HUES6 (cell line): ENCODE results near the gene HOXA9.
A peak's percentile ranks its signal among the peaks of the same experiment; 100 is the strongest.

Experiments used
- H3K27ac ChIP-seq: 2 replicates; pipeline ENCODE4 v1.7.0; 2013; ENCODE audit warnings: low read depth, mild to moderate bottlenecking, low read length, inconsistent platforms
- H3K27me3 ChIP-seq: 2 replicates; pipeline ENCODE4 v1.6.1; 2013; ENCODE audit warnings: low read length; ENCODE audit not compliant: control insufficient read depth, insufficient read depth
- H3K36me3 ChIP-seq: 2 replicates; pipeline ENCODE4 v1.6.1; 2013; ENCODE audit warnings: low read length; ENCODE audit not compliant: control insufficient read depth, insufficient read depth
- H3K4me1 ChIP-seq: 2 replicates; pipeline ENCODE4 v1.6.1; 2013; ENCODE audit warnings: low read length; ENCODE audit not compliant: control insufficient read depth, insufficient read depth
- H3K4me3 ChIP-seq: 2 replicates; pipeline ENCODE4 v1.5.1; 2013; ENCODE audit warnings: low read depth, low read length
- H3K9ac ChIP-seq: one replicate; pipeline ENCODE4 v1.6.1; 2013; ENCODE audit warnings: mild to moderate bottlenecking, low read length
- H3K9me3 ChIP-seq: 2 replicates; pipeline ENCODE4 v1.6.1; 2013; ENCODE audit warnings: low read depth, low read length; ENCODE audit not compliant: control insufficient read depth, insufficient read depth

HOXA9 gene

DNA sequence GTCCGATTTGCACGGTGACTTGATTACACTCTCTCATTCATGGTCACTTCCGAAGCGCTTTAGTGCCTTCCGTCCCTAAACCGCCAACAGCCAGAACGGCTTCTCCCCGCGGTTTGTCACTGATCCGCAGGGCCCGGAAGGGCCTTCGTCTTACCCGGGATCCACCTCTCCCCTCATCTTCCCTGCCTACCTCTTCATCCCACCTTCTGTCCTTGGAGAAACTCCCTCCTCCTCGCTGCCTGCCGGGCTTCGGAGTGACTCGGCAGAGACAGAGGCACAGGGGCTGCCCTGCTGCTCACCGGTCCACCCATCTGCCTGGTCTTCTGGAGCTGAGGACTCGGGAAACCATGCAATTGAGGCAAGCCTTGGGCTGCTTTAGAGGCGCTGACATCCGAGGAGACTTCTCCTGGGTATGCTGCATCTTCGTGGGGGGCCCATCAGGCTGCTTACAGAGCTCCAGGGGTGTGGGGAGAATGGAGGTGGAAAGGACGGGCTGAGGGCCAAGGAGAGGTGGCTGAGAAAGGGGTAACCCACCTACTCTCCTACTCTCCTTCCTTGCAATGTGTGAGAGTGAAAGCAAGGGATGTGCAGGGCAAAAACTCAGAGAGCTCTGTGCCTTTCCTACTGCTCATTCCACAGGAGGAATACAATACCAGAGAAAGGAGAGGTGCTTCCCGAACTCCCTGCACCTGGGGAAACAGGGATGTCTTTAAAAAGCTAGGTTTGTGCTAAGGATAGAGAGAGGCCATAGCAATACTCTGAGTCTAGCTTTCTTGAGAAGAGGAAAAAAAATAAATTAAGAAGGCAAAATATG is 20.7 kb upstream of the HOXA9 start:
- Histone ChIP-seq H3K36me3 (no peaks in the 10 kb centered on the region), H3K4me1 (peaks cover 44% of the 10 kb centered on the region), H3K9ac (peak overlapping the region; percentile 54), H3K27me3 (peaks cover 100% of the 10 kb centered on the region), H3K27ac (no peak overlapping the region), H3K9me3 (no peaks in the 10 kb centered on the region), H3K4me3 (peak overlapping the region; percentile 43)

DNA sequence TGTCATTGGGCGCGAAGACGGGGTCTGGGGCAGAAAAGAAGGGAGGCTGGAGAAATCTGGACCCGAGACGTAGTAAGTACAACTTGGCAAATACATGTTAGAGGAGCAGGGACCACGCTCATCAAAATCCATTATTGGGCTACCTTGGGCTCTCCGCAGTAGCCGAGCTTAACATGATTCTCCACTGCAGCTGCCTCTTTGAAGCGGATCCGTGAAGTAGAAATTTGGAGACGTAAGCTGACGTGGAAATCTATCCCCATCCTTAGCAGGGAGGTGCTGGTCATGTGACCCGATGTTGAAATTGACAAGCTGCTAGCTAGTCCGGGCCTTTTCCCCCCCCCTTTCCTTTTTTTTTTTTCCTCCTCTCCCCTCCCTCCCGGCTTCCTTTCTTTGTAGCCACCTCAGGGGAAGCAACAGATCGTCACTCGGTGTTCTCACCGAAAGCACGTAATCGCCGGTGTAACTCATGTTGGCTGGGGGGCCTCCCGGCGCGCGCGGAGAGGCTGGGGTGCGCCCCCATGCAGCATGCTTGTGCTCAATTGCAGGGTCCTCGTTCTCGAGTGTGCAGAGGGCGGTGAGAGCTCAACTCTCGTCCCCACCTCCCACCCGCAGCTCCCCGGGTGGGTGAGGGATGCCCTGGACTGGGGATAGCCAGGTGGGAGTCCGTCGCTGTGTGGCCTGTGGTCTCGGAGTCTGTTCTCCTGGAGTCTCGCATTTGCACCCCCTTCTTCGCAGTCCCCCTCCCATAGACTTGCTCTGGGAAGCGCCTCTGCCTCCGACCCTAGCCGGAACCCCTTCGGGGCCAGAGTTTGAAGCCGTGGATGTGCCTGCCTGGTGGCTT is 19.9 kb upstream of the HOXA9 start, which contains the start of gene HOXA11:
TSS of gene HOXA11 (minus strand) at position 220 of the 841 bp plus-strand sequence. CDS start at position 132, 88 bp downstream.
- Histone ChIP-seq H3K27ac (no peak within 1 kb of the TSS), H3K27me3 (peaks cover 100% of the 10 kb centered on the region), H3K36me3 (no peaks in the 10 kb centered on the region), H3K4me1 (peaks cover 44% of the 10 kb centered on the region), H3K4me3 (peak within 1 kb of the TSS; percentile 43), H3K9ac (peak within 1 kb of the TSS; percentile 54), H3K9me3 (no peaks in the 10 kb centered on the region)

GRCh38 chr7:27184337-27185012 is 19.1 kb upstream of the HOXA9 start:
- no peaks in the 10 kb centered on the region for H3K9me3 ChIP-seq
- no peak overlapping the region for H3K27ac ChIP-seq
- peak overlapping the region; percentile 43 for H3K4me3 ChIP-seq
- H3K9ac ChIP-seq, result peak overlapping the region; percentile 50
- peaks cover 45% of the 10 kb centered on the region for H3K4me1 ChIP-seq
- no peaks in the 10 kb centered on the region for H3K36me3 ChIP-seq
- peaks cover 100% of the 10 kb centered on the region for H3K27me3 ChIP-seq

GRCh38 chr7:27183682-27184336 is 18.5 kb upstream of the HOXA9 start:
- peaks cover 100% of the 10 kb centered on the region for H3K27me3 ChIP-seq
- no peaks in the 10 kb centered on the region for H3K9me3 ChIP-seq
- peaks cover 43% of the 10 kb centered on the region for H3K4me1 ChIP-seq
- peak overlapping the region; percentile 43; the same call in 1 of the 2 replicates for H3K4me3 ChIP-seq
- no peaks in the 10 kb centered on the region for H3K36me3 ChIP-seq
- H3K27ac ChIP-seq, result no peak overlapping the region
- peak overlapping the region; percentile 50 for H3K9ac ChIP-seq

DNA sequence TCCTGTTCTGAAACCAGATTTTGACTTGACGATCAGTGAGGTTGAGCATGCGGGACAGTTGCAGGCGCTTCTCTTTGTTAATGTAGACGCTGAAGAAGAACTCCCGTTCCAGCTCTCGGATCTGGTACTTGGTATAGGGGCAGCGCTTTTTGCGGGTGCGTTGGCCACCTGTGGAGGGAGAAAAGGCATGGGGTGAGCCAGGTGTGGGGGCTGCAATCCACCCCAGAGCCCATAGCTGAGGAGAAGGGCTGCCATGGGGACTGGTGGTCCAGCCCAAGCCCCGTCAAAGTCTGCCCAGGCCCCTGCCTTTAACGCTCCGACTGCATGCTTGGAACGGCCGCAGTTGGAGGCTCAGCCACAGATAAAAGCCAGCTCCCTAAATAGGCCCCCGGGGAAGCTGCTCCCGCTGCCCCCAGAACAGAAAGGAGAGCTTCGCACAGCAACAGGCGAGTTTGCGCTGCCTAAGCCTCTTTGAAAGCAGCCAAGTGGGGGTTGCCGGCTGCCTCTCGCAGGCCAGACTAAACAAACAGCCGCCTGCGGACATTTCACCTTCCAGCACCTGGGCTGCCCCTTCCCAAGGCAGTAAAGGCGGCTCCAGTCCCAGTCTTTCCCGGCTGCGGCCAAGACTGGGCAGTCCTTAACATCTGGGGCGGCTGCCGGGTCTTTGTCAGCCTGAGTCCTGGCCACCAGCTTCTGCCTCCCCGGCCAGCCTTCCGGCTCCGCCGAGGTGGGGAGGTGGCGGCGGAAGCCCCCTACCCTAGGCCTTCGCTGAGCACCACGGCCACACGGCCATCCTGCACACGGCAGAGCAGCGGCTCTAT is 17.7 kb upstream of the HOXA9 start:
- peaks cover 39% of the 10 kb centered on the region for H3K4me1 ChIP-seq
- H3K9ac ChIP-seq, result peak overlapping the region; percentile 50
- H3K4me3 ChIP-seq, result peak overlapping the region; percentile 43; the same call in 1 of the 2 replicates
- no peak overlapping the region for H3K27ac ChIP-seq
- no peaks in the 10 kb centered on the region for H3K36me3 ChIP-seq
- peaks cover 100% of the 10 kb centered on the region for H3K27me3 ChIP-seq
- no peaks in the 10 kb centered on the region for H3K9me3 ChIP-seq

- Histone ChIP-seq H3K9ac (peak overlapping the region; percentile 50), H3K4me1 (peaks cover 32% of the 10 kb centered on the region), H3K9me3 (no peaks in the 10 kb centered on the region), H3K4me3 (peak overlapping the region; percentile 43; the same call in 1 of the 2 replicates), H3K27me3 (peaks cover 100% of the 10 kb centered on the region), H3K36me3 (no peaks in the 10 kb centered on the region), H3K27ac (no peak overlapping the region)
These were observed 17.0 kb upstream of the HOXA9 start for GRCh38 chr7:27182285-27182841.

DNA sequence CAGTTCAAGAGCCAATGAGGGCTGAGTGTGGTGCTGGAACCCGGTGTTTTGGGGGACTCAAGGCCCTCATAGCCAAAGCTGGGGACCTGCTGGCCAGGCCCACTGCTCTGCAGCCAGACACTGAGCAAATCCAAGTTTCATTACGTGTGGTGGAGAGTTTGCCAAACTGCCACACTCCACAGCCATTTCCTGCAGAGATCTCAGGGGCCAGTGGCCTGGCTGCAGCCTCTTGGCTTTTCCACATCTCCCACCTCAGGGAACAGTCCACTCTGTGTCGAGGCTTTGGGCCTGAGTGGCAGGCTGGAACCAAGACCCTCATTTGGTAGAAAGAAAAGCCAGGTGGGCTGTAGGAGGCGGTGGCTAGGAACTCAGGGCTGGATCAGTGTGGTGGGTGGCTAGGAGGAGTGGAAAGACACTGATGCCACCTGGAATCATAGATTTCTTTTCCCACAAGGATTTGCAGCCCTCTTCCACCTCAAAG is 16.5 kb upstream of the HOXA9 start:
- Histone ChIP-seq H3K27me3 (peaks cover 100% of the 10 kb centered on the region), H3K36me3 (no peaks in the 10 kb centered on the region), H3K9me3 (no peaks in the 10 kb centered on the region), H3K9ac (no peak overlapping the region), H3K4me1 (peaks cover 30% of the 10 kb centered on the region), H3K27ac (no peak overlapping the region), H3K4me3 (no peak overlapping the region; the same call in 1 of the 2 replicates)

- H3K4me3 ChIP-seq, result no peak overlapping the region
- H3K4me1 ChIP-seq, result peaks cover 22% of the 10 kb centered on the region
- no peaks in the 10 kb centered on the region for H3K9me3 ChIP-seq
- no peak overlapping the region for H3K27ac ChIP-seq
- H3K27me3 ChIP-seq, result peaks cover 100% of the 10 kb centered on the region
- H3K36me3 ChIP-seq, result no peaks in the 10 kb centered on the region
- peak overlapping the region; percentile 21 for H3K9ac ChIP-seq
These were observed 15.4 kb upstream of the HOXA9 start for GRCh38 chr7:27180431-27181420.
